Osteocyte (in vitro differentiated cells): ENCODE measurements around the gene MVK. TPM values are rescaled to one million over a fixed set of nuclear protein-coding genes. Genes with fewer than 3 reads are reported as not detected.

Experiments
- DNase-seq: peaks from one replicate; pipeline ENCODE4 v3.0.0; 2021; ENCODE audit warnings: mixed read lengths; ENCODE audit not compliant: unreplicated experiment; ENCODE audit errors: extremely low spot score
- H3K27ac Mint-ChIP-seq: one replicate; pipeline ENCODE4 v1.8.0; 2021; ENCODE audit warnings: mild to moderate bottlenecking, mixed read lengths; ENCODE audit not compliant: unreplicated experiment
- H3K27me3 Mint-ChIP-seq: one replicate; pipeline ENCODE4 v1.8.0; 2021; ENCODE audit warnings: mixed read lengths; ENCODE audit not compliant: unreplicated experiment
- H3K36me3 Mint-ChIP-seq: one replicate; pipeline ENCODE4 v1.8.0; 2021; ENCODE audit warnings: mixed read lengths; ENCODE audit not compliant: unreplicated experiment
- H3K4me1 Mint-ChIP-seq: one replicate; pipeline ENCODE4 v1.8.0; 2021; ENCODE audit warnings: mixed read lengths; ENCODE audit not compliant: unreplicated experiment
- H3K4me3 Mint-ChIP-seq: one replicate; pipeline ENCODE4 v1.8.0; 2021; ENCODE audit warnings: mild to moderate bottlenecking, moderate library complexity, mixed read lengths; ENCODE audit not compliant: unreplicated experiment
- H3K9me3 Mint-ChIP-seq: one replicate; pipeline ENCODE4 v1.8.0; 2021; ENCODE audit warnings: mixed read lengths; ENCODE audit not compliant: unreplicated experiment
- CTCF ChIP-seq: fragments of 200-600 bp; sonication (generic); IDR thresholded peaks from 2 replicates; pipeline ENCODE4 v1.5.0; 2021; ENCODE audit warnings: antibody characterized with exemption, mild to moderate bottlenecking, moderate library complexity
- total RNA-seq: library from RNA; stranded (reverse); gene quantifications from 2 replicates; pipeline ENCODE4 v1.2.1, GENCODE V29; 2021

The MVK gene
- total RNA-seq, 1 donor from 2014 or later: 13.0 TPM

DNA sequence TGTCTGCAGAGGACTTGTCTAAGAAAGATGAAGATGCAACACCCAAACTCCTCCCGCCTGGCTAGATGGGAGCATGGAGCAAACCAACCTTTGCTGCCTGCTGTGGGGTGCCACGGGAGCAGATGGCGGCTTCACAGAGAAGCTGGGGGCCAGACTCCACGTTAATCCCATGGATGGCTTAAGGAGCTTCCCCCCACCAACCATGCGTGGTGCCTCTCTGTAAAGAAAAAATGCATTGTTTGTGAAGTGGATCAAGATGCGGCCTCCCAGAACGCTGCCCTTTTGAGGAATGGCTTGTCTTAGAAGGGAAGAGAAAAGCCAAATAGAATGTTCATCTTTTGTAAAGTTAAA, 15.6 kb downstream of the MVK start:
- Mint-ChIP-seq H3K9me3 (no peaks in the 10 kb centered on the region), H3K27ac (no peak overlapping the region), H3K36me3 (peaks cover 5% of the 10 kb centered on the region), H3K4me1 (no peaks in the 10 kb centered on the region), H3K27me3 (no peaks in the 10 kb centered on the region), H3K4me3 (no peak overlapping the region)
- DNase-seq: no peak
- no peak for TF ChIP-seq CTCF

DNA sequence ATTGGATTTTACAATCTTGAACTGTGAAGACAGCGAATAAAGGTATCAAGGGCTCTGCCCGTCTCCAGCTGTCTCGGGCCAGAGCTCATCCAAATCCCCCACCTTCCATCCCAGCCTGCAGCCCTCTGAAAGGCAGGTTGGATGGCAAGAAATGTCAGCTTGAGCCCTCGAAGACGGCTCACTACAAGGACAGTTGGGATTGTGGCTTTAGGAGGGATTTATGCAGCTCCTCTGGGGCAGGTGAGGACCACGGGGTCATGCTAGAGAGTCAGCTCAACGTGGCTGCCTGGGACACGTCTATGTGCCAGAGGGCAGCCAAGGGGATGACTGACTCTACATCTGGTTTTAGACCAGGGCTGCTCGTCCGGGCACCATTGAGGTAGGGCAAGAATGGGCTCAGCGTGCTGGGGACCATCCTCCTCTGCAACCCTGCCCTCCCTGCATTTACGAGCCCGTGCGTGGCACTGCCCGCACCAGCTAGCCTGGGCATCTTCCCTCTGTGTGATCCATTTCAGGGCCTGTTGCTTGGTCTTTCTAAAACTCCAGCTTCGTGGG, 16.2 kb downstream of the MVK start:
- Mint-ChIP-seq H3K36me3 (peaks cover 5% of the 10 kb centered on the region), H3K27me3 (no peaks in the 10 kb centered on the region), H3K4me3 (no peak overlapping the region), H3K4me1 (no peaks in the 10 kb centered on the region), H3K9me3 (no peaks in the 10 kb centered on the region), H3K27ac (no peak overlapping the region)
- DNase-seq: no peak
- no peak for TF ChIP-seq CTCF

DNA sequence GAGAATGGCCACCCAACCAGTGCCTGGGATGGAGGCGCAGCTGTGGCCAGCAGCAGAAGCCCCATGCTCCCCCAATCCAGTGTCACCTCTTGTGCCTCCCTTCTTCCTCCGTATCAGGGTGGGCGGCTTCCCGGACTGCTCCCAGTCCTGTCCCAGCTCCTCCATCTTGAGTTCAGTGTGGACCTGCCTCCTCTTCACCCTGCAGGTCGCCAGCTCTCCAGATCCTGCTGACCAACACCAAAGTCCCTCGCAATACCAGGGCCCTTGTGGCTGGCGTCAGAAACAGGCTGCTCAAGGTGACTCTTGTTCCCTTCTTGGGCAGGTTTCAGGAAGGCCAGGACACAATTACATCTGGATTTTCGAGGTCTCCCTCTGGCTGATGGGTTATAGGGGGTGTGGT, 17.0 kb downstream of the MVK start:
- Mint-ChIP-seq H3K4me3 (no peak overlapping the region), H3K9me3 (no peaks in the 10 kb centered on the region), H3K27ac (no peak overlapping the region), H3K4me1 (no peaks in the 10 kb centered on the region), H3K27me3 (no peaks in the 10 kb centered on the region), H3K36me3 (peaks cover 5% of the 10 kb centered on the region)
- DNase-seq: no peak
- no peak for TF ChIP-seq CTCF

- H3K4me3 Mint-ChIP-seq: no peak overlapping the region
- peaks cover 8% of the 10 kb centered on the region for H3K36me3 Mint-ChIP-seq
- H3K4me1 Mint-ChIP-seq: no peaks in the 10 kb centered on the region
- H3K27ac Mint-ChIP-seq: no peak overlapping the region
- no peak for DNase-seq
- H3K27me3 Mint-ChIP-seq: no peaks in the 10 kb centered on the region
- TF ChIP-seq CTCF: no peak
- H3K9me3 Mint-ChIP-seq: no peaks in the 10 kb centered on the region
Measured at GRCh38 chr12:109591041-109591440, 17.4 kb downstream of the MVK start.

DNA sequence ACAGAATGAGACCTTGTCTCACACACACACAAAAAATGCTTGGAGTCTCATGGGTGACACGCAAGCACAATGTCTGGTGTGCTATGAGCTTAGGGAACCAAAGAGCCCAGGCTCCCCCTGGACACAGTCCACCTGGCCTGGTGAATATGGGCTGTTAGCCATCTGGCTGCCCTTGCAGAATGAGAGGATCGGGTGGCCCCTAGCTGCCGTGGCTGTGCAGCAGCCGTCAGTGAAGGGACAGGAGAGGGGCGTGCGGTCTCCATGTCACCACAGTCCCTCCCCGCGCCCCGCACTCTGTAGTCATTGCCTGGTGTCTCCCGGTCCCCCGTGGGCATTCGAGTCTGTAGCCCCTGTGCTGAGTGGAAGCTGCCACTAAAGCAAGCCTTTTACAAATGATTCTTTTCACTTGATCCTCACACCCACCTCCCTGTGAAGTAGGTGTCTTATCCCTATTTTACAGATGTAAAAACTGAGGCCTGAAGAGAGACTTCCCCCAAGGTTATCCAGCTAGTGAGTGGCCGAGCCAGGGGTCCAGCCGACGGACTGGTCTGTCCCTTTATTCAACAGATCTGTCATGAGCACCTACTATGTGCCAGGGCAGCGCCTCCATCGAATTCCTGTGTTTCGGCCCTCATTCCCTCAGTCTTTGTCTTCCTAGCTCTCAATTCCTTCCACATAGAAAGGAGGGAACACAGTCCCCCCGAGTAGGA, 18.8 kb downstream of the MVK start:
- DNase-seq: no peak
- no peak for TF ChIP-seq CTCF
- peaks cover 8% of the 10 kb centered on the region for H3K36me3 Mint-ChIP-seq
- H3K4me3 Mint-ChIP-seq: no peak overlapping the region
- no peaks in the 10 kb centered on the region for H3K9me3 Mint-ChIP-seq
- no peak overlapping the region for H3K27ac Mint-ChIP-seq
- no peaks in the 10 kb centered on the region for H3K27me3 Mint-ChIP-seq
- H3K4me1 Mint-ChIP-seq: no peaks in the 10 kb centered on the region
